22Rv1 (cell line): ENCODE data around the gene DYRK4.

ENCODE experiments used
- CTCF ChIP-seq: fragments of 450-650 bp; IDR thresholded peaks from 2 replicates; pipeline ENCODE4 v1.5.1; 2017; ENCODE audit warnings: mild to moderate bottlenecking
- ZFX ChIP-seq: fragments of 450-650 bp; IDR thresholded peaks from 2 replicates; pipeline ENCODE4 v1.6.1; 2017; ENCODE audit warnings: antibody characterized with exemption, borderline replicate concordance

- TF ChIP-seq CTCF, result no peak
- TF ChIP-seq ZFX, result no peak
These were observed 3.8 kb upstream of the DYRK4 start for GRCh38 chr12:4558171-4558570.
